Panc1 (cell line): ENCODE data around the gene TOLLIP. TPM values are rescaled to one million over a fixed set of nuclear protein-coding genes. Genes with fewer than 3 reads are reported as not detected.
A peak's percentile ranks its signal among the peaks of the same experiment; 100 is the strongest.

Experiments
- ATAC-seq: fragments of 200-7000 bp; cut with Tn5 transposase; 2 replicates; pipeline ENCODE4 v1.9.1; 2020; ENCODE audit warnings: mild to moderate bottlenecking, moderate library complexity
- BruUV-seq: library from RNA; stranded (reverse); fragments of 400-500 nt; replicated peaks from 2 replicates; lab custom pipeline; 2021; lab: Mats Ljungman, UMichigan
- CTCF ChIA-PET: fragments of 300-600 bp; sonication (Branson Sonifier 250); formaldehyde crosslinking; loops from one replicate; lab custom pipeline; 2022; ENCODE audit warnings: antibody characterized with exemption; lab: Charles Lee
- POLR2A ChIA-PET: fragments of 300-600 bp; sonication (Branson Sonifier 250); formaldehyde crosslinking; loops from one replicate; lab custom pipeline; 2022; ENCODE audit warnings: antibody characterized with exemption; lab: Charles Lee
- DNase-seq: peaks from one replicate; pipeline ENCODE4 v3.0.0-alpha.2; 2010; ENCODE audit warnings: low read depth, low spot score
- H3K27ac ChIP-seq: 2 replicates; pipeline ENCODE4 v1.5.1; 2011; ENCODE audit warnings: mild to moderate bottlenecking, low read length, inconsistent platforms
- H3K27me3 ChIP-seq: fragments of 200-500 bp; sonication (Bioruptor generic); 2 replicates; pipeline ENCODE4 v1.6.0; 2014; ENCODE audit warnings: low read length, inconsistent platforms; ENCODE audit not compliant: control insufficient read depth, insufficient read depth
- H3K36me3 ChIP-seq: fragments of 200-500 bp; sonication (Bioruptor generic); 2 replicates; pipeline ENCODE4 v1.5.1; 2014; ENCODE audit warnings: inconsistent platforms, mild to moderate bottlenecking, low read length, moderate library complexity; ENCODE audit not compliant: control insufficient read depth, insufficient read depth
- H3K4me1 ChIP-seq: 2 replicates; pipeline ENCODE4 v1.5.1; 2011; ENCODE audit warnings: inconsistent platforms, mild to moderate bottlenecking, low read length, moderate library complexity; ENCODE audit not compliant: control insufficient read depth, insufficient read depth
- H3K4me3 ChIP-seq, 2 experiments: 2 replicates each; pipeline ENCODE4 v1.5.1; 2011 to 2012; ENCODE audit warnings: low read depth in 2 of 2, low read length in 2 of 2, mild to moderate bottlenecking in 2 of 2, inconsistent platforms in 1 of 2, moderate library complexity in 1 of 2
- H3K9me3 ChIP-seq: fragments of 200-500 bp; sonication (Bioruptor generic); 2 replicates; pipeline ENCODE4 v1.5.1; 2014; ENCODE audit warnings: low read depth, mild to moderate bottlenecking, inconsistent platforms, low read length, moderate library complexity; ENCODE audit not compliant: control insufficient read depth, insufficient read depth
- POLR2AphosphoS5 ChIP-seq: IDR thresholded peaks from 2 replicates; pipeline ENCODE4 v1.6.1; 2012; ENCODE audit warnings: mild to moderate bottlenecking, low read depth, low read length, moderate library complexity
- SIN3A ChIP-seq: IDR thresholded peaks from 2 replicates; pipeline ENCODE4 v1.6.1; 2012; ENCODE audit warnings: low read depth, mild to moderate bottlenecking, low read length, moderate library complexity, borderline replicate concordance; ENCODE audit not compliant: insufficient read depth
- TCF7L2 ChIP-seq: IDR thresholded peaks from 2 replicates; pipeline ENCODE4 v1.6.1; 2011; ENCODE audit warnings: mild to moderate bottlenecking, low read depth, low read length, inconsistent platforms
- in situ Hi-C: cut with HindIII; loops from 2 replicates; pipeline ENCODE4 v1.10.0; 2016; ENCODE audit warnings: low sequenced_read_pairs, low pct_unique_long_range_greater_than_20kb
- intact Hi-C: fragments of 100-400 bp; cut with micrococcal nuclease; formaldehyde crosslinking; loops from one replicate; pipeline ENCODE4 v1.10.0; 2022; ENCODE audit not compliant: unreplicated experiment
- total RNA-seq: library from RNA; stranded (reverse); gene quantifications from one replicate; pipeline ENCODE4 v1.2.1, GENCODE V29; 2021; ENCODE audit not compliant: unreplicated experiment
- TF ChIP-seq, protein P1 (sequence below), 2 experiments: IDR thresholded peaks; 2 replicates each; pipeline ENCODE4 v1.6.1; 2011 to 2012; ENCODE audit warnings: low read depth in 2 of 2, control low read depth in 1 of 2, low read length in 1 of 2, mild to moderate bottlenecking in 1 of 2, moderate library complexity in 1 of 2; ENCODE audit not compliant: insufficient read depth in 1 of 2
- TF ChIP-seq, protein P2 (sequence below): fragments of 450-650 bp; IDR thresholded peaks from 2 replicates; pipeline ENCODE4 v1.5.1; 2017; ENCODE audit warnings: mild to moderate bottlenecking

Gene TOLLIP
- total RNA-seq, 1 experiment from 2014 or later = 141 TPM

DNA sequence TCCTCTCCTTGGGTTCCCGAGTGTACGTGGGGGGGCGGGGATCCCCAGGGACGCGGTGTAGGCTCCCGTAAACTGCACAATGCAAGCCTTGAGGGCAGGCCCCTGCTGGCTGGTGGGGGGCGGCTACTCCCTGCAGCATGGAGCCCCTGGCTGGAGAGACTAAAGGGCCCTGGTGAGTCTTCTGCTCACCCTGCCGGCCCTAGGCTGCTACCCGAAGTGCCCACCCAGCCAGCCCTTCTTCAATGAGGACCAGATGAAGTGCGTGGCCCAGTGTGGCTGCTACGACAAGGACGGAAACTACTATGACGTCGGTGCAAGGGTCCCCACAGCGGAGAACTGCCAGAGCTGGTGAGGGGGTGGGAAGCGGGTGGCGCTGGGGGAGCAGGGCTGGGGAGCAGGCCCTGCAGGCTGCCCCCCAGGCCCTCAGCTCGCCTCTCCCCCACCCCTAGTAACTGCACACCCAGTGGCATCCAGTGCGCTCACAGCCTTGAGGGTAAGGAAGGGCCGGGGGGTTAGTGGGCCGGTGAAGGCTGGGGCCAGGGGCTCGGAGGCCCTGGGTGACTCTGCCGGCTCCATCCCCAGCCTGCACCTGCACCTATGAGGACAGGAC, 69.7 kb downstream of the TOLLIP start:
- intact Hi-C loops = no loop called here
- CTCF ChIA-PET = no interaction called here
- TF ChIP-seq TCF7L2 (no peak), POLR2AphosphoS5 (no peak), SIN3A (no peak)
- TF ChIP-seq, protein P1, sequence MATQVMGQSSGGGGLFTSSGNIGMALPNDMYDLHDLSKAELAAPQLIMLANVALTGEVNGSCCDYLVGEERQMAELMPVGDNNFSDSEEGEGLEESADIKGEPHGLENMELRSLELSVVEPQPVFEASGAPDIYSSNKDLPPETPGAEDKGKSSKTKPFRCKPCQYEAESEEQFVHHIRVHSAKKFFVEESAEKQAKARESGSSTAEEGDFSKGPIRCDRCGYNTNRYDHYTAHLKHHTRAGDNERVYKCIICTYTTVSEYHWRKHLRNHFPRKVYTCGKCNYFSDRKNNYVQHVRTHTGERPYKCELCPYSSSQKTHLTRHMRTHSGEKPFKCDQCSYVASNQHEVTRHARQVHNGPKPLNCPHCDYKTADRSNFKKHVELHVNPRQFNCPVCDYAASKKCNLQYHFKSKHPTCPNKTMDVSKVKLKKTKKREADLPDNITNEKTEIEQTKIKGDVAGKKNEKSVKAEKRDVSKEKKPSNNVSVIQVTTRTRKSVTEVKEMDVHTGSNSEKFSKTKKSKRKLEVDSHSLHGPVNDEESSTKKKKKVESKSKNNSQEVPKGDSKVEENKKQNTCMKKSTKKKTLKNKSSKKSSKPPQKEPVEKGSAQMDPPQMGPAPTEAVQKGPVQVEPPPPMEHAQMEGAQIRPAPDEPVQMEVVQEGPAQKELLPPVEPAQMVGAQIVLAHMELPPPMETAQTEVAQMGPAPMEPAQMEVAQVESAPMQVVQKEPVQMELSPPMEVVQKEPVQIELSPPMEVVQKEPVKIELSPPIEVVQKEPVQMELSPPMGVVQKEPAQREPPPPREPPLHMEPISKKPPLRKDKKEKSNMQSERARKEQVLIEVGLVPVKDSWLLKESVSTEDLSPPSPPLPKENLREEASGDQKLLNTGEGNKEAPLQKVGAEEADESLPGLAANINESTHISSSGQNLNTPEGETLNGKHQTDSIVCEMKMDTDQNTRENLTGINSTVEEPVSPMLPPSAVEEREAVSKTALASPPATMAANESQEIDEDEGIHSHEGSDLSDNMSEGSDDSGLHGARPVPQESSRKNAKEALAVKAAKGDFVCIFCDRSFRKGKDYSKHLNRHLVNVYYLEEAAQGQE (IDR thresholded peaks at IDR 0.05; ENCODE audit: insufficient read depth in 1 of 2, low read depth in 2 of 2, low read length in 1 of 2) = no peak
- TF ChIP-seq, protein P2, sequence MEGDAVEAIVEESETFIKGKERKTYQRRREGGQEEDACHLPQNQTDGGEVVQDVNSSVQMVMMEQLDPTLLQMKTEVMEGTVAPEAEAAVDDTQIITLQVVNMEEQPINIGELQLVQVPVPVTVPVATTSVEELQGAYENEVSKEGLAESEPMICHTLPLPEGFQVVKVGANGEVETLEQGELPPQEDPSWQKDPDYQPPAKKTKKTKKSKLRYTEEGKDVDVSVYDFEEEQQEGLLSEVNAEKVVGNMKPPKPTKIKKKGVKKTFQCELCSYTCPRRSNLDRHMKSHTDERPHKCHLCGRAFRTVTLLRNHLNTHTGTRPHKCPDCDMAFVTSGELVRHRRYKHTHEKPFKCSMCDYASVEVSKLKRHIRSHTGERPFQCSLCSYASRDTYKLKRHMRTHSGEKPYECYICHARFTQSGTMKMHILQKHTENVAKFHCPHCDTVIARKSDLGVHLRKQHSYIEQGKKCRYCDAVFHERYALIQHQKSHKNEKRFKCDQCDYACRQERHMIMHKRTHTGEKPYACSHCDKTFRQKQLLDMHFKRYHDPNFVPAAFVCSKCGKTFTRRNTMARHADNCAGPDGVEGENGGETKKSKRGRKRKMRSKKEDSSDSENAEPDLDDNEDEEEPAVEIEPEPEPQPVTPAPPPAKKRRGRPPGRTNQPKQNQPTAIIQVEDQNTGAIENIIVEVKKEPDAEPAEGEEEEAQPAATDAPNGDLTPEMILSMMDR = no peak
- no peaks in the 10 kb centered on the region; the same call in 1 of the 2 replicates for H3K27me3 ChIP-seq
- POLR2A ChIA-PET = no interaction called here
- H3K4me3 ChIP-seq = no peak overlapping the region
- DNase-seq (no peak), ATAC-seq (no peak)
- no peaks in the 10 kb centered on the region for H3K36me3 ChIP-seq
- no peaks in the 10 kb centered on the region for H3K9me3 ChIP-seq
- no peaks in the 10 kb centered on the region for H3K4me1 ChIP-seq
- in situ Hi-C loops = no loop called here
- BruUV-seq = no TSS peak
- H3K27ac ChIP-seq = no peak overlapping the region

DNA sequence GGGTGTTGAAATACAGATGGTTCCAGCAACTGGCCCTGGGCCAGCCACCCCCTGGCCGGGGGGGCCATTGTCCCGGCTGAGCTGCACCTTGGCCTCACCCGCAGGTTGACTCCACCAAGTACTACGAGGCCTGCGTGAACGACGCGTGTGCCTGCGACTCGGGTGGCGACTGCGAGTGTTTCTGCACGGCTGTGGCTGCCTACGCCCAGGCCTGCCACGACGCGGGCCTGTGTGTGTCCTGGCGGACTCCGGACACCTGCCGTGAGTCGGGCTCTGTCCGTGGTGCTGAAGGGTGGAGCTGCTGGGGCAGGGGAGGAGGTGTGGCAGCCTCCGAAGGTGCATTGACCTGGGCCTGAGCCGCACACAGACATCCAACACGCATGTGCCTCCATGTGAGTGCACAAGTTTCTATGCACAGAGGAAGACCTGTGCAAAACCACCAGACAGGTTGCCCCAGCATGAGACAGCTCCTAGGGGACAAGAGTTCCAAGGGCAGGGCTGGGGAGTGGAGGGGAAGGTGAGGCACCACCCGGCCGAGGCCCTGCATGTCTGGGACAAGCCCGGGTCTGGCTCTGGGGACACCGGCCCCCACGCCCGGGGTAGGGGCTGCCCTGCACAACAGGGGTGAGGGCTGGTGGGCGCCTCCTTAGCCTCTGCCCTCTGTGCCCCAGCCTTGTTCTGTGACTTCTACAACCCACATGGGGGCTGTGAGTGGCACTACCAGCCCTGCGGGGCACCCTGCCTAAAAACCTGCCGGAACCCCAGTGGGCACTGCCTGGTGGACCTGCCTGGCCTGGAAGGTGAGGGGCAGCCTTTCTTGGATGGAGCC, 70.5 kb downstream of the TOLLIP start:
- no TSS peak for BruUV-seq
- CTCF ChIA-PET = interaction anchor here (0.6 to 1.7 kb wide), 2 partner anchors 12 to 327 kb away, joined by 3 to 5 read pairs; no protein-coding TSS in a partner anchor
- ATAC-seq (0 out of 2 replicates have a peak, but pooled peaks have one; percentile 2), DNase-seq (no peak)
- POLR2A ChIA-PET = no interaction called here
- no peaks in the 10 kb centered on the region; the same call in 1 of the 2 replicates for H3K27me3 ChIP-seq
- no peak overlapping the region for H3K27ac ChIP-seq
- H3K36me3 ChIP-seq = no peaks in the 10 kb centered on the region
- no peaks in the 10 kb centered on the region for H3K9me3 ChIP-seq
- no peak overlapping the region for H3K4me3 ChIP-seq
- intact Hi-C loops = no loop called here
- no peaks in the 10 kb centered on the region for H3K4me1 ChIP-seq
- in situ Hi-C loops = no loop called here
- TF ChIP-seq, protein P1 (IDR thresholded peaks at IDR 0.05; ENCODE audit: insufficient read depth in 1 of 2, low read depth in 2 of 2, low read length in 1 of 2) = peak; percentile 95 to 99
- no peak for TF ChIP-seq TCF7L2
